Right lobe of liver (tissue), 6 donors: ENCODE data around the gene GPI. TPM values are rescaled to one million over a fixed set of nuclear protein-coding genes. Genes with fewer than 3 reads are reported as not detected.

Experiments
- ATAC-seq, 4 donors: fragments of 200-7000 bp; cut with Tn5 transposase; one replicate each; pipeline ENCODE4 v1.9.1; 2020; ENCODE audit warnings: mild to moderate bottlenecking in 4 of 4, moderate library complexity in 4 of 4
- DNase-seq, 3 donors: peaks; one replicate each; pipeline ENCODE4 v3.0.0-alpha.2; 2020
- H3K27ac ChIP-seq, 3 donors: fragments of 200-600 bp; one replicate each; pipeline ENCODE4 v1.8.0; 2022
- H3K27me3 ChIP-seq, 2 donors: fragments of 200-600 bp; one replicate each; pipeline ENCODE4 v1.8.0; 2022
- H3K36me3 ChIP-seq, 4 donors: fragments of 200-600 bp; sonication (generic) in 1 of 4; one replicate each; pipeline versions ENCODE4 v1.5.1 to v1.8.0; 2017 to 2022; ENCODE audit warnings: control low read depth in 1 of 4
- H3K4me1 ChIP-seq, 4 donors: fragments of 200-600 bp; sonication (generic) in 1 of 4; one replicate each; pipeline versions ENCODE4 v1.5.1 to v1.8.0; 2017 to 2022; ENCODE audit warnings: control low read depth in 1 of 4
- H3K4me3 ChIP-seq, 3 donors: fragments of 200-600 bp; one replicate each; pipeline ENCODE4 v1.8.0; 2022
- H3K9me3 ChIP-seq, 4 donors: fragments of 200-600 bp; sonication (generic) in 1 of 4; one replicate each; pipeline versions ENCODE4 v1.5.1 to v1.8.0; 2017 to 2022; ENCODE audit warnings: control low read depth in 1 of 4
- CTCF ChIP-seq, 4 donors: fragments of 200-600 bp in 3 of 4; fragments of 450-650 bp in 1 of 4; IDR thresholded peaks; one replicate each; pipeline versions ENCODE4 v1.5.1 to v1.8.0; 2016 to 2022; ENCODE audit warnings: antibody characterized with exemption in 4 of 4, mild to moderate bottlenecking in 2 of 4
- POLR2A ChIP-seq: fragments of 450-650 bp; IDR thresholded peaks from one replicate; pipeline ENCODE4 v1.6.1; 2017; ENCODE audit warnings: antibody characterized with exemption, mild to moderate bottlenecking
- WGBS: methylation state at CpG from one replicate; pipeline ENCODE4 v1.1.6; 2018; ENCODE audit warnings: low coverage, low lambda C conversion rate; ENCODE audit not compliant: insufficient coverage; ENCODE audit errors: missing lambda C conversion rate; 5-methylcytosine and 5-hydroxymethylcytosine counted together
- intact Hi-C, 2 donors: fragments of 100-400 bp; cut with DNase I; formaldehyde crosslinking; loops; one replicate each; pipeline versions ENCODE4 v1.11.2 to v1.14.1; 2022
- total RNA-seq, 6 experiments: library from RNA; depleted of rRNA in 2 of 6; stranded (reverse); fragments of >200 nt in 2 of 6; fragmentation: NEBNext Ultra II Directional in 3 of 6; extraction: Animal tissue kit (Norgen Biotek cat#: 25700) in 3 of 6; gene quantifications; one replicate each; pipeline versions ENCODE4 v1.1.0 to v1.2.4, GENCODE V29; 2016 to 2023
- donor health status: DM: no; HTN: yes; CAD: no.
- donor health status: DM: no; HTN: no; CAD: no.
- donor health status: DM: no; HTN: no; CAD: no.
- donor health status: DM: no; HTN: yes; CAD: no.
- donor health status: DM: no; HTN: yes; CAD: no.

The GPI gene
- total RNA-seq, 6 experiments from 2014 or later = 163 to 364 (median 256) TPM

GRCh38 chr19:34373601-34374288, 8.7 kb downstream of the GPI start:
- Histone ChIP-seq H3K27me3 (no peaks in the 10 kb centered on the region), H3K36me3 (peaks cover 4 to 75% (median 29%) of the 10 kb centered on the region in 4 donors), H3K9me3 (no peaks in the 10 kb centered on the region), H3K4me1 (peaks cover 0 to 17% (median 8%) of the 10 kb centered on the region in 4 donors), H3K27ac (no peak overlapping the region), H3K4me3 (no peak overlapping the region)
- WGBS = 100% methylated on average over 3 of the region's 11 CpGs
- no peak for ATAC-seq
- no peak for DNase-seq
- TF ChIP-seq CTCF (IDR thresholded peaks at IDR 0.05) (no peak), POLR2A (no peak)
- intact Hi-C loops = no loop called here

- intact Hi-C loops = no loop called here
- DNase-seq (no peak), ATAC-seq (peak; percentile 38 to 70 (median 58))
- no peaks in the 10 kb centered on the region for H3K27me3 ChIP-seq
- peak overlapping the region in 1 of 3 donors; percentile 34 for H3K27ac ChIP-seq
- H3K4me1 ChIP-seq = peaks cover 0 to 4% (median 1%) of the 10 kb centered on the region in 4 donors
- H3K9me3 ChIP-seq = no peaks in the 10 kb centered on the region
- TF ChIP-seq POLR2A (no peak), CTCF (IDR thresholded peaks at IDR 0.05) (no peak)
- peaks cover 9 to 86% (median 36%) of the 10 kb centered on the region in 4 donors for H3K36me3 ChIP-seq
- WGBS = 70% methylated on average over 4 of the region's 8 CpGs
- H3K4me3 ChIP-seq = no peak overlapping the region
Measured at GRCh38 chr19:34375598-34375997, 10.6 kb downstream of the GPI start.

- intact Hi-C loops = no loop called here
- Histone ChIP-seq H3K9me3 (no peaks in the 10 kb centered on the region), H3K27me3 (no peaks in the 10 kb centered on the region), H3K36me3 (peaks cover 18 to 95% (median 55%) of the 10 kb centered on the region in 4 donors), H3K27ac (no peak overlapping the region), H3K4me3 (no peak overlapping the region), H3K4me1 (no peaks in the 10 kb centered on the region)
- 100% methylated on average over 1 of the region's 5 CpGs for WGBS
- ATAC-seq (no peak), DNase-seq (no peak)
- TF ChIP-seq CTCF (IDR thresholded peaks at IDR 0.05) = no peak
- no peak for TF ChIP-seq POLR2A
Measured at GRCh38 chr19:34380639-34381241, 15.7 kb downstream of the GPI start.

- TF ChIP-seq CTCF (IDR thresholded peaks at IDR 0.05) = no peak
- no peak for TF ChIP-seq POLR2A
- intact Hi-C loops = no loop called here
- WGBS = 71% methylated on average over 1 of the region's 14 CpGs
Measured at GRCh38 chr19:34381399-34382251, 16.6 kb downstream of the GPI start.

More at GRCh38 chr19:34381399-34382251, 16.6 kb downstream of the GPI start:
- Histone ChIP-seq H3K27me3 (no peaks in the 10 kb centered on the region), H3K4me1 (no peaks in the 10 kb centered on the region), H3K9me3 (no peaks in the 10 kb centered on the region), H3K36me3 (peaks cover 18 to 89% (median 51%) of the 10 kb centered on the region in 4 donors), H3K4me3 (no peak overlapping the region), H3K27ac (no peak overlapping the region)
- DNase-seq (no peak), ATAC-seq (no peak)
